T-cell (primary cell): ENCODE data around the gene CKAP4. TPM values are rescaled to one million over a fixed set of nuclear protein-coding genes. Genes with fewer than 3 reads are reported as not detected.

Experiments used
- ATAC-seq, 4 experiments: fragments of 200-7000 bp in 3 of 4; fragments of 150-1000 bp in 1 of 4; cut with Tn5 transposase; replicated peaks in 1 of 4; 1 replicate in 3 of 4; 2 replicates in 1 of 4; pipeline ENCODE4 v1.10.0; 2021; ENCODE audit warnings: moderate library complexity in 3 of 4, mild to moderate bottlenecking in 2 of 4, moderate number of reproducible peaks in 1 of 4
- CTCF ChIA-PET, 2 donors: fragments of 300-600 bp; sonication (Branson Sonifier 250); formaldehyde crosslinking; loops; one replicate each; lab custom pipeline; 2022; ENCODE audit warnings: antibody characterized with exemption in 2 of 2; lab: Charles Lee
- POLR2A ChIA-PET, 2 donors: fragments of 300-600 bp; sonication (Branson Sonifier 250); formaldehyde crosslinking; loops; one replicate each; lab custom pipeline; 2022; ENCODE audit warnings: antibody characterized with exemption in 2 of 2; lab: Charles Lee
- DNase-seq, 35 experiments: peaks; one replicate each; pipeline versions ENCODE4 v3.0.0 to v3.0.0-alpha.2; 2013 to 2023
- H3K27ac ChIP-seq: one replicate; pipeline ENCODE4 v1.5.1; 2013; ENCODE audit warnings: low read length
- H3K27me3 ChIP-seq, 2 experiments: replicated peaks in 1 of 2; 1 replicate in 1 of 2; 2 replicates in 1 of 2; pipeline versions ENCODE4 v1.6.1 to v1.7.0; 2013; ENCODE audit warnings: low read length in 1 of 2, mixed read lengths in 1 of 2; ENCODE audit not compliant: control insufficient read depth in 2 of 2, insufficient read depth in 2 of 2; ENCODE audit errors: extremely low read depth in 1 of 2
- H3K36me3 ChIP-seq, 2 donors: 1 replicate in 1 of 2; 2 replicates in 1 of 2; pipeline versions ENCODE4 v1.6.1 to v1.7.0; 2013; ENCODE audit warnings: low read length in 1 of 2; ENCODE audit not compliant: control insufficient read depth in 2 of 2, insufficient read depth in 1 of 2; ENCODE audit errors: extremely low read depth in 1 of 2
- H3K4me1 ChIP-seq, 2 experiments: 1 replicate in 1 of 2; 2 replicates in 1 of 2; pipeline versions ENCODE4 v1.6.1 to v1.7.0; 2013; ENCODE audit warnings: low read length in 2 of 2, mixed read lengths in 1 of 2; ENCODE audit not compliant: insufficient read depth in 2 of 2, control insufficient read depth in 1 of 2; ENCODE audit errors: extremely low read depth in 1 of 2
- H3K4me3 ChIP-seq, 2 donors: 1 replicate in 1 of 2; 2 replicates in 1 of 2; pipeline versions ENCODE4 v1.5.1 to v1.7.0; 2013; ENCODE audit warnings: mild to moderate bottlenecking in 2 of 2, low read length in 1 of 2, moderate library complexity in 1 of 2; ENCODE audit not compliant: control insufficient read depth in 1 of 2; ENCODE audit errors: extremely low read depth in 1 of 2
- H3K9me3 ChIP-seq: 2 replicates; pipeline ENCODE4 v1.7.0; 2013
- H3K27ac Mint-ChIP-seq, 2 donors: one replicate each; pipeline ENCODE4 v1.8.0; 2020 to 2021; ENCODE audit warnings: mild to moderate bottlenecking in 2 of 2, mixed read lengths in 2 of 2
- H3K27me3 Mint-ChIP-seq, 2 donors: one replicate each; pipeline ENCODE4 v1.8.0; 2021 to 2022; ENCODE audit warnings: mixed read lengths in 2 of 2
- H3K36me3 Mint-ChIP-seq: one replicate; pipeline ENCODE4 v1.8.0; 2021; ENCODE audit warnings: mixed read lengths
- H3K4me1 Mint-ChIP-seq, 3 donors: one replicate each; pipeline ENCODE4 v1.8.0; 2020 to 2022; ENCODE audit warnings: mixed read lengths in 3 of 3, mild to moderate bottlenecking in 1 of 3
- H3K4me3 Mint-ChIP-seq, 3 donors: one replicate each; pipeline ENCODE4 v1.8.0; 2020 to 2022; ENCODE audit warnings: mild to moderate bottlenecking in 3 of 3, mixed read lengths in 3 of 3, moderate library complexity in 3 of 3
- H3K9me3 Mint-ChIP-seq, 3 donors: one replicate each; pipeline ENCODE4 v1.8.0; 2020 to 2022; ENCODE audit warnings: mixed read lengths in 3 of 3
- WGBS: methylation state at CpG from one replicate; pipeline ENCODE4 v1.1.5; 2013; ENCODE audit warnings: missing lambda C conversion rate; ENCODE audit not compliant: insufficient coverage; 5-methylcytosine and 5-hydroxymethylcytosine counted together
- total RNA-seq, 35 experiments: library from RNA in 6 of 35; stranded (reverse) in 6 of 35; fragments of 120-200 nt in 1 of 35; gene quantifications; one replicate each; pipeline versions ENCODE4 v1.2.1 to v1.2.4 and lab custom pipeline; 2013 to 2026

The CKAP4 gene
- total RNA-seq, 5 donors from 2014 or later (not counting 1 experiment from before 2014, with no cell fraction given), result 9.0 to 13.8 (median 11.7) TPM

DNA sequence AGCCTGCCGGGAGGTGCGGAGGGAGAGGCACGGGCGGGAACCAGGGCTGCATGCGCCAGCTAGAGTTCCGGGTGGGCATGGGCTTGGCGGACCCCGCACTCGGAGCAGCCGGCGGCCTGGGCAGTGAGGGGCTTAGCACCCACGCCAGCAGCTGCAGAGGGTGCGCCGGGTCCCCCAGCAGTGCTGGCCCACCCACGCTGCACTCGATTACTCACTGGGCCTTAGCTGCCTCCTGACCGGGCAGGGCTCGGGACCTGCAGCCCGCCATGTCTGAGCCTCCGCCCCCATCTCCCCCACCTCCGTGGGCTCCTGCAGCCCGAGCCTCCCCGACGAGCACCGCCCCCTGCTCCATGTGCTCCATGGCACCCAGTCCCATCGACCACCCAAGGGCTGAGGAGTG lies 14.8 kb downstream of the CKAP4 start:
- 94% methylated on average over 24 of the region's 26 CpGs for WGBS

DNA sequence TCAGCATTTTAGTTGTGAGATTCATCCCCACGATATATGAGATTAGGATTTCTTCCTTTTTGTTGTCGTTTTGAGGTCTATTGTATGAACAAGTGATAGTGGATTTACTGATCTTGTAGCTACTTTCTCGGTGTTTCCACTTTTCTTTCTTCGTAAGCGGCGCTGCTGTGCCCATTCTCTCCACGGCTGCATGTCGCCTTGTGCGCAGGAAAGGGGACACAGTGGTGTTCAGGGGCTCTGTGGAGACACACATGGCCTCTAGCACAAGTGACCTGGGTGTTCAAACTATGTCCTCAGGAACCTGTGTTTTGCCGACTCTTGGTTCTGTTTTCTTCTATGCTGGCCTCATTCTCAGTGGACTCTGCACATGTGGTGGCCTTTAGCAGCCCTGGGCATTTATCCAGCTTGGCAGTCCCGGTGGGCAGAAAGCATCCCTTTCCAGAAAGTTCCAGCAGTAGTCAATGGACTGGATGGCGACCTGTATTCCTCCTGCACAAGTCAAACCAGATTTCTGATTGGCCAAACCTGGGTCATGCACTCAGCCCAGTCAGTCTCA lies 18.7 kb downstream of the CKAP4 start:
- H3K27me3 Mint-ChIP-seq, result no peaks in the 10 kb centered on the region
- no peak overlapping the region for H3K27ac ChIP-seq
- H3K4me1 ChIP-seq, result peaks cover 4 to 16% of the 10 kb centered on the region in 2 experiments
- ATAC-seq (no peak), DNase-seq (no peak)
- 85% methylated on average over 12 of the region's 12 CpGs for WGBS
- CTCF ChIA-PET, result interaction anchor here in 1 of 2 donors (3.0 to 4.4 kb wide), 2 partner anchors 53 to 128 kb away, joined by 15 to 22 read pairs; partner anchors contain the start of gene POLR3B
- POLR2A ChIA-PET, result no interaction called here
- H3K9me3 Mint-ChIP-seq, result peaks cover 0 to 3% (median 0%) of the 10 kb centered on the region in 3 donors
- H3K27me3 ChIP-seq, result no peaks in the 10 kb centered on the region
- no peaks in the 10 kb centered on the region for H3K9me3 ChIP-seq
- H3K36me3 ChIP-seq, result no peaks in the 10 kb centered on the region
- no peaks in the 10 kb centered on the region for H3K36me3 Mint-ChIP-seq
- H3K27ac Mint-ChIP-seq, result peak overlapping the region in 1 of 2 donors; percentile 48
- peaks cover 13 to 18% (median 18%) of the 10 kb centered on the region in 3 donors for H3K4me1 Mint-ChIP-seq
- no peak overlapping the region for H3K4me3 Mint-ChIP-seq
- no peak overlapping the region for H3K4me3 ChIP-seq

More for the DNA sequence above, 14.8 kb downstream of the CKAP4 start:
- POLR2A ChIA-PET, result interaction anchor here in 1 of 2 donors (0.6 to 0.7 kb wide), 2 partner anchors 9 to 76 kb away, joined by 3 to 5 read pairs; no protein-coding TSS in a partner anchor
- no peak overlapping the region for H3K27ac Mint-ChIP-seq
- Histone ChIP-seq H3K4me3 (no peak overlapping the region), H3K27ac (no peak overlapping the region), H3K36me3 (no peaks in the 10 kb centered on the region), H3K9me3 (no peaks in the 10 kb centered on the region), H3K27me3 (peaks cover 0 to 2% of the 10 kb centered on the region in 2 experiments), H3K4me1 (peaks cover 0 to 4% of the 10 kb centered on the region in 2 experiments)
- DNase-seq, result no peak
- H3K27me3 Mint-ChIP-seq, result no peaks in the 10 kb centered on the region
- H3K36me3 Mint-ChIP-seq, result peaks cover 6% of the 10 kb centered on the region
- H3K4me3 Mint-ChIP-seq, result no peak overlapping the region
- CTCF ChIA-PET, result interaction anchor here (0.6 to 0.7 kb wide), 3 partner anchors 53 to 1402 kb away, joined by 3 to 4 read pairs (median 3); no protein-coding TSS in a partner anchor
- H3K9me3 Mint-ChIP-seq, result peaks cover 0 to 3% (median 0%) of the 10 kb centered on the region in 3 donors
- ATAC-seq, result no peak
- peaks cover 0 to 5% (median 2%) of the 10 kb centered on the region in 3 donors for H3K4me1 Mint-ChIP-seq

- peaks cover 15 to 20% (median 20%) of the 10 kb centered on the region in 3 donors for H3K4me1 Mint-ChIP-seq
- H3K36me3 Mint-ChIP-seq, result no peaks in the 10 kb centered on the region
- no peak overlapping the region for H3K4me3 Mint-ChIP-seq
- no peak overlapping the region for H3K4me3 ChIP-seq
- DNase-seq (no peak), ATAC-seq (no peak)
- H3K27ac ChIP-seq, result peak overlapping the region; percentile 84
- H3K9me3 ChIP-seq, result no peaks in the 10 kb centered on the region
- CTCF ChIA-PET, result interaction anchor here (0.6 to 4.4 kb wide), 7 partner anchors 9 to 1267 kb away, joined by 3 to 26 read pairs (median 4); partner anchors contain the start of genes POLR3B (in 1 of the 2) and TCP11L2 (in 1 of the 2)
- H3K27me3 ChIP-seq, result no peaks in the 10 kb centered on the region
- 62% methylated on average over 3 of the region's 7 CpGs for WGBS
- no peaks in the 10 kb centered on the region for H3K36me3 ChIP-seq
- H3K27ac Mint-ChIP-seq, result peak overlapping the region; percentile 86 to 89
- POLR2A ChIA-PET, result interaction anchor here in 1 of 2 donors (0.5 to 0.7 kb wide), 2 partner anchors 52 to 520 kb away, joined by 3 to 6 read pairs; no protein-coding TSS in a partner anchor
- no peaks in the 10 kb centered on the region for H3K9me3 Mint-ChIP-seq
- peaks cover 4 to 16% of the 10 kb centered on the region in 2 experiments for H3K4me1 ChIP-seq
- H3K27me3 Mint-ChIP-seq, result no peaks in the 10 kb centered on the region
Observed at GRCh38 chr12:106228320-106228710, 19.5 kb downstream of the CKAP4 start.

- Mint-ChIP-seq H3K27me3 (no peaks in the 10 kb centered on the region), H3K9me3 (no peaks in the 10 kb centered on the region), H3K4me1 (peaks cover 15 to 20% (median 20%) of the 10 kb centered on the region in 3 donors), H3K27ac (peak overlapping the region; percentile 86 to 89), H3K4me3 (peak overlapping the region in 2 of 3 donors; percentile 39 to 44), H3K36me3 (no peaks in the 10 kb centered on the region)
- POLR2A ChIA-PET, result interaction anchor here (0.5 to 1.8 kb wide), 7 partner anchors 12 to 729 kb away, joined by 3 to 6 read pairs (median 3); no protein-coding TSS in a partner anchor
- no peaks in the 10 kb centered on the region for H3K27me3 ChIP-seq
- peak overlapping the region; percentile 84 for H3K27ac ChIP-seq
- ATAC-seq (peak; percentile 78 to 94 (median 85)), DNase-seq (peak; percentile 33 to 87 (median 70))
- peaks cover 4 to 16% of the 10 kb centered on the region in 2 experiments for H3K4me1 ChIP-seq
- H3K4me3 ChIP-seq, result no peak overlapping the region
- no peaks in the 10 kb centered on the region for H3K36me3 ChIP-seq
- CTCF ChIA-PET, result interaction anchor here (0.5 to 4.4 kb wide), 18 partner anchors 10 to 1267 kb away, joined by 3 to 26 read pairs (median 4); partner anchors contain the start of genes POLR3B (in 1 of the 2) and TCP11L2 (in 1 of the 2)
- H3K9me3 ChIP-seq, result no peaks in the 10 kb centered on the region
- 60% methylated on average over 1 of the region's 8 CpGs for WGBS
Observed at GRCh38 chr12:106227641-106228319, 20.0 kb downstream of the CKAP4 start.

- peaks cover under 1% of the 10 kb centered on the region in 2 donors for H3K27me3 Mint-ChIP-seq
- peaks cover 4 to 16% of the 10 kb centered on the region in 2 experiments for H3K4me1 ChIP-seq
- H3K36me3 ChIP-seq, result no peaks in the 10 kb centered on the region
- ChIA-PET POLR2A (interaction anchor here (0.5 to 1.8 kb wide), 6 partner anchors 12 to 729 kb away, joined by 3 to 4 read pairs (median 3); no protein-coding TSS in a partner anchor), CTCF (interaction anchor here (0.5 to 4.4 kb wide), 24 partner anchors 10 to 1182 kb away, joined by 3 to 26 read pairs (median 4); partner anchors contain the start of genes POLR3B (in 1 of the 2) and TCP11L2 (in 1 of the 2))
- 41% methylated on average over 7 of the region's 11 CpGs for WGBS
- H3K27me3 ChIP-seq, result no peaks in the 10 kb centered on the region
- H3K4me3 ChIP-seq, result no peak overlapping the region
- H3K36me3 Mint-ChIP-seq, result no peaks in the 10 kb centered on the region
- peak in 17 of 35 experiments; percentile 3 to 76 (median 19) for DNase-seq
- peak overlapping the region; percentile 84 for H3K27ac ChIP-seq
- H3K4me1 Mint-ChIP-seq, result peaks cover 15 to 21% (median 20%) of the 10 kb centered on the region in 3 donors
- no peaks in the 10 kb centered on the region for H3K9me3 Mint-ChIP-seq
- peak overlapping the region in 2 of 3 donors; percentile 39 to 44 for H3K4me3 Mint-ChIP-seq
- H3K27ac Mint-ChIP-seq, result peak overlapping the region; percentile 86 to 89
- no peaks in the 10 kb centered on the region for H3K9me3 ChIP-seq
- ATAC-seq, result peak in 3 of 4 experiments; percentile 45 to 51 (median 47)
Observed at GRCh38 chr12:106226884-106227640, 20.8 kb downstream of the CKAP4 start.
